PC-9 (cell line): ENCODE data around the gene SYK. TPM values are rescaled to one million over a fixed set of nuclear protein-coding genes. Genes with fewer than 3 reads are reported as not detected.

Experiments used
- BruUV-seq: library from RNA; stranded (reverse); fragments of 400-500 nt; replicated peaks from 2 replicates; lab custom pipeline; 2021; lab: Mats Ljungman, UMichigan
- CTCF ChIA-PET: fragments of 300-600 bp; sonication (Branson Sonifier 250); formaldehyde crosslinking; loops from one replicate; lab custom pipeline; 2022; ENCODE audit warnings: antibody characterized with exemption; lab: Charles Lee
- POLR2A ChIA-PET: fragments of 300-600 bp; sonication (Branson Sonifier 250); formaldehyde crosslinking; loops from one replicate; lab custom pipeline; 2022; ENCODE audit warnings: antibody characterized with exemption; ENCODE audit not compliant: unreplicated experiment; lab: Charles Lee
- DNase-seq, 2 experiments: peaks; one replicate each; pipeline versions ENCODE4 v3.0.0 to v3.0.0-alpha.2; 2015 to 2022; ENCODE audit warnings: mixed read lengths in 1 of 2
- H2AFZ ChIP-seq: fragments of 200-600 bp; sonication (generic); 2 replicates; pipeline ENCODE4 v1.8.1; 2017; ENCODE audit warnings: antibody characterized with exemption
- H3F3A ChIP-seq: fragments of 200-600 bp; sonication (generic); 2 replicates; pipeline ENCODE4 v1.8.1; 2017; ENCODE audit warnings: antibody characterized with exemption, mild to moderate bottlenecking, low read depth; ENCODE audit not compliant: insufficient read depth
- H3K27ac ChIP-seq: fragments of 200-600 bp; sonication (generic); 2 replicates; pipeline ENCODE4 v1.6.1; 2016; ENCODE audit warnings: mixed run types
- H3K27me3 ChIP-seq: fragments of 200-600 bp; sonication (generic); 2 replicates; pipeline ENCODE4 v1.6.1; 2016; ENCODE audit warnings: low read depth, mixed run types; ENCODE audit not compliant: insufficient read depth
- H3K36me3 ChIP-seq: fragments of 200-600 bp; sonication (generic); 2 replicates; pipeline ENCODE4 v1.6.1; 2016; ENCODE audit warnings: low read depth, mixed run types
- H3K4me1 ChIP-seq: fragments of 200-600 bp; sonication (generic); replicated peaks from 2 replicates; pipeline ENCODE4 v1.6.1; 2016; ENCODE audit warnings: mixed run types; ENCODE audit not compliant: insufficient read depth
- H3K4me2 ChIP-seq: fragments of 200-600 bp; sonication (generic); 2 replicates; pipeline ENCODE4 v1.6.1; 2017; ENCODE audit warnings: mixed run types
- H3K4me3 ChIP-seq: fragments of 200-600 bp; sonication (generic); 2 replicates; pipeline ENCODE4 v1.6.1; 2016; ENCODE audit warnings: mixed run types
- H3K79me2 ChIP-seq: fragments of 200-600 bp; sonication (generic); 2 replicates; pipeline ENCODE4 v1.6.1; 2017; ENCODE audit warnings: low read depth, mixed run types
- H3K9me2 ChIP-seq: fragments of 200-600 bp; sonication (generic); 2 replicates; pipeline ENCODE4 v1.8.1; 2017; ENCODE audit warnings: mild to moderate bottlenecking; ENCODE audit not compliant: insufficient read depth
- H3K9me3 ChIP-seq: fragments of 200-600 bp; sonication (generic); 2 replicates; pipeline ENCODE4 v1.8.1; 2016; ENCODE audit warnings: low read depth; ENCODE audit not compliant: insufficient read depth
- H4K20me1 ChIP-seq: fragments of 200-600 bp; sonication (generic); 2 replicates; pipeline ENCODE4 v1.8.1; 2017; ENCODE audit not compliant: insufficient read depth
- EZH2 ChIP-seq: fragments of 200-600 bp; sonication (generic); IDR thresholded peaks from 2 replicates; pipeline ENCODE4 v1.8.0; 2017; ENCODE audit warnings: antibody characterized with exemption, low read depth
- intact Hi-C: fragments of 100-400 bp; cut with micrococcal nuclease; formaldehyde crosslinking; loops from one replicate; pipeline ENCODE4 v1.10.0; 2022; ENCODE audit not compliant: unreplicated experiment
- total RNA-seq: library from RNA; stranded (reverse); gene quantifications from 2 replicates; pipeline ENCODE4 v1.2.3, GENCODE V29; 2021
- TF ChIP-seq, protein P1 (sequence below): fragments of 200-600 bp; sonication (generic); conservative IDR thresholded peaks from 2 replicates; pipeline ENCODE4 v1.6.1; 2017; ENCODE audit warnings: mixed run types, antibody characterized with exemption, mild to moderate bottlenecking, moderate library complexity

The SYK gene
- total RNA-seq, 1 experiment from 2014 or later = 32.1 TPM

GRCh38 chr9:90847971-90848370 is 46.4 kb downstream of the SYK start:
- no peak for DNase-seq
- intact Hi-C loops = no loop called here
- TF ChIP-seq EZH2 = no peak
- TF ChIP-seq, protein P1, sequence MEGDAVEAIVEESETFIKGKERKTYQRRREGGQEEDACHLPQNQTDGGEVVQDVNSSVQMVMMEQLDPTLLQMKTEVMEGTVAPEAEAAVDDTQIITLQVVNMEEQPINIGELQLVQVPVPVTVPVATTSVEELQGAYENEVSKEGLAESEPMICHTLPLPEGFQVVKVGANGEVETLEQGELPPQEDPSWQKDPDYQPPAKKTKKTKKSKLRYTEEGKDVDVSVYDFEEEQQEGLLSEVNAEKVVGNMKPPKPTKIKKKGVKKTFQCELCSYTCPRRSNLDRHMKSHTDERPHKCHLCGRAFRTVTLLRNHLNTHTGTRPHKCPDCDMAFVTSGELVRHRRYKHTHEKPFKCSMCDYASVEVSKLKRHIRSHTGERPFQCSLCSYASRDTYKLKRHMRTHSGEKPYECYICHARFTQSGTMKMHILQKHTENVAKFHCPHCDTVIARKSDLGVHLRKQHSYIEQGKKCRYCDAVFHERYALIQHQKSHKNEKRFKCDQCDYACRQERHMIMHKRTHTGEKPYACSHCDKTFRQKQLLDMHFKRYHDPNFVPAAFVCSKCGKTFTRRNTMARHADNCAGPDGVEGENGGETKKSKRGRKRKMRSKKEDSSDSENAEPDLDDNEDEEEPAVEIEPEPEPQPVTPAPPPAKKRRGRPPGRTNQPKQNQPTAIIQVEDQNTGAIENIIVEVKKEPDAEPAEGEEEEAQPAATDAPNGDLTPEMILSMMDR = no peak
- Histone ChIP-seq H3K4me2 (no peak overlapping the region), H3K9me2 (no peaks in the 10 kb centered on the region), H3K27me3 (no peaks in the 10 kb centered on the region), H3K36me3 (peaks cover 5% of the 10 kb centered on the region; the same call in 1 of the 2 replicates), H3K79me2 (no peaks in the 10 kb centered on the region), H4K20me1 (no peaks in the 10 kb centered on the region), H3K27ac (no peak overlapping the region), H2AFZ (no peak overlapping the region), H3K4me3 (no peak overlapping the region), H3K9me3 (no peaks in the 10 kb centered on the region), H3F3A (no peaks in the 10 kb centered on the region), H3K4me1 (no peaks in the 10 kb centered on the region)
- CTCF ChIA-PET = interaction anchor here (0.5 kb wide), 1 partner anchor 40 kb away, joined by 9 read pairs; no protein-coding TSS in a partner anchor
- POLR2A ChIA-PET = no interaction called here
- no TSS peak for BruUV-seq

DNA sequence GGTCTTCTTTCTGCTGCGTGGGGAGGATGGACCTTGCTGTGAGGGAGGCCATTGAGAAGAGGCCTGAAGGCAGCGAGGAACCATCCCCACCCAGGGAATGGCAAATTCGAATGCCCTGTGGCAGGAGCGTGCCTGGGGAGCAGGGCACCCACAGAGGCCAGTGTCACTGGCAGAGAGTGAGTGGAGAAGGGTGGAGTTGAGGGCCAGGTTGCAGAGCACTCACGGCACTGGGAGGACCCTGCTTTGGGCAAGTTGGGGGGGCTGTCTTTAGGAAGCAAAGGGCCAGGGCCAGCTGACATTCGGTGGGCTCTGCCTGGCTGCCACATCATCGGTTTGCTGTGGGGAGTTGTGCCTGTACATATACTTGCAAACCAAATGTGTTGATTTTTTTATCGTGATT is 47.2 kb downstream of the SYK start:
- POLR2A ChIA-PET = no interaction called here
- peaks cover 5% of the 10 kb centered on the region; the same call in 1 of the 2 replicates for H3K36me3 ChIP-seq
- H2AFZ ChIP-seq = no peak overlapping the region
- no peak for TF ChIP-seq EZH2
- TF ChIP-seq, protein P1 = no peak
- no peak overlapping the region for H3K4me2 ChIP-seq
- no peaks in the 10 kb centered on the region for H3K27me3 ChIP-seq
- H3K4me3 ChIP-seq = no peak overlapping the region
- H3F3A ChIP-seq = no peaks in the 10 kb centered on the region
- CTCF ChIA-PET = no interaction called here
- no peaks in the 10 kb centered on the region for H3K9me2 ChIP-seq
- no peaks in the 10 kb centered on the region for H3K9me3 ChIP-seq
- H3K27ac ChIP-seq = no peak overlapping the region
- intact Hi-C loops = no loop called here
- BruUV-seq = no TSS peak
- DNase-seq = no peak
- H4K20me1 ChIP-seq = no peaks in the 10 kb centered on the region
- no peaks in the 10 kb centered on the region for H3K79me2 ChIP-seq
- H3K4me1 ChIP-seq = peaks cover 2% of the 10 kb centered on the region

DNA sequence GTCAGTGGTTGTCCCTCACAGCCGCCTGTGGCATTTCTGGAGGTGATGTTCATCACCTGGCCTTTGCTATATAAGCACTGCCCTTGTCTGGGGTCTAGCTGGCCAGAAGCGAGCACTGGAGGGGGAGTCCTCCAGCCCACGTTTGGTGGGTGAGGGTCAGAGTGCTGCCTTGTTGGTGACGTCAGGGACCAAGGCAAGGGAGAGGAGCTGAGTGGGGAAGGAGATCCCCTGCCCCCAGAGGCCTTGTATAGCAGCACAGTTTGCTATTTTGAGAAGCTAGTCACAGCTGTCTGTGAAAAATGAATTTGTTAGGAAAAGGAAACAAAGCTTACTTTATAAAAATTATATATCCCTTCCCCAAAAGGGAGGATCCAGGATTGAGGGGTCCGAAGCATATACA is 49.8 kb downstream of the SYK start:
- H3K27ac ChIP-seq = no peak overlapping the region
- no peaks in the 10 kb centered on the region; the same call in 1 of the 2 replicates for H3K36me3 ChIP-seq
- ChIA-PET CTCF (no interaction called here), POLR2A (no interaction called here)
- intact Hi-C loops = no loop called here
- H3F3A ChIP-seq = peaks cover 3% of the 10 kb centered on the region; the same call in 1 of the 2 replicates
- no peaks in the 10 kb centered on the region for H3K9me2 ChIP-seq
- DNase-seq = no peak
- no peaks in the 10 kb centered on the region for H3K9me3 ChIP-seq
- no peak overlapping the region for H3K4me2 ChIP-seq
- BruUV-seq = no TSS peak
- no peaks in the 10 kb centered on the region for H3K27me3 ChIP-seq
- H3K4me3 ChIP-seq = no peak overlapping the region
- H4K20me1 ChIP-seq = no peaks in the 10 kb centered on the region
- no peak overlapping the region for H2AFZ ChIP-seq
- no peaks in the 10 kb centered on the region for H3K79me2 ChIP-seq
- TF ChIP-seq EZH2 = no peak
- TF ChIP-seq, protein P1 = no peak
- H3K4me1 ChIP-seq = peaks cover 13% of the 10 kb centered on the region
